ENCODE data around the gene ROPN1B.

The ROPN1B gene

GRCh38 chr3:126031981-126032471 lies 63.0 kb downstream of the ROPN1B start:
- Histone ChIP-seq H3K9me2 (ENCODE audit: low read depth, low read length) (no peaks in the 10 kb centered on the region), H3K9me3 (ENCODE audit: low read length) (peaks cover 9% of the 10 kb centered on the region; the same call in 1 of the 2 replicates), H3K79me2 (ENCODE audit: insufficient read depth, low read length) (no peaks in the 10 kb centered on the region), H3K36me3 (ENCODE audit: insufficient read depth, low read length) (no peaks in the 10 kb centered on the region; the same call in 1 of the 2 replicates), H4K20me1 (ENCODE audit: insufficient read depth, low read length) (no peaks in the 10 kb centered on the region), H3K27ac (ENCODE audit: low read depth, low read length, poor library complexity, severe bottlenecking) (no peak overlapping the region), H3F3A (ENCODE audit: insufficient read depth, low read length) (no peaks in the 10 kb centered on the region), H3K4me2 (ENCODE audit: low read length) (no peak overlapping the region), H3K4me1 (ENCODE audit: insufficient read depth, low read length, severe bottlenecking) (no peaks in the 10 kb centered on the region), H3K4me3 (ENCODE audit: low read depth, low read length, poor library complexity, severe bottlenecking) (no peak overlapping the region), H3K9ac (ENCODE audit: low read length) (no peak overlapping the region), H3K27me3 (ENCODE audit: insufficient read depth, low read length) (no peaks in the 10 kb centered on the region), H2AFZ (ENCODE audit: low read length) (no peak overlapping the region)
- TF ChIP-seq CTCF (IDR thresholded peaks at IDR 0.05; ENCODE audit: low read length) (no peak), EZH2 (IDR thresholded peaks at IDR 0.05; ENCODE audit: borderline replicate concordance, low read length) (no peak)

Data from OCI-LY1 (cell line).